HG03196 (cell line): ENCODE measurements around the gene NFE2L3.
"Not testable (repeated sequence)": the region's sequence is repeated elsewhere in the genome, so short reads cannot be mapped to it uniquely, and the experiment has no call there.

ENCODE experiments used
- ATAC-seq: cut with Tn5 transposase; IDR thresholded peaks from one replicate; pipeline ENCODE4 v1.9.1; 2021; ENCODE audit not compliant: unreplicated experiment

Gene NFE2L3, protein sequence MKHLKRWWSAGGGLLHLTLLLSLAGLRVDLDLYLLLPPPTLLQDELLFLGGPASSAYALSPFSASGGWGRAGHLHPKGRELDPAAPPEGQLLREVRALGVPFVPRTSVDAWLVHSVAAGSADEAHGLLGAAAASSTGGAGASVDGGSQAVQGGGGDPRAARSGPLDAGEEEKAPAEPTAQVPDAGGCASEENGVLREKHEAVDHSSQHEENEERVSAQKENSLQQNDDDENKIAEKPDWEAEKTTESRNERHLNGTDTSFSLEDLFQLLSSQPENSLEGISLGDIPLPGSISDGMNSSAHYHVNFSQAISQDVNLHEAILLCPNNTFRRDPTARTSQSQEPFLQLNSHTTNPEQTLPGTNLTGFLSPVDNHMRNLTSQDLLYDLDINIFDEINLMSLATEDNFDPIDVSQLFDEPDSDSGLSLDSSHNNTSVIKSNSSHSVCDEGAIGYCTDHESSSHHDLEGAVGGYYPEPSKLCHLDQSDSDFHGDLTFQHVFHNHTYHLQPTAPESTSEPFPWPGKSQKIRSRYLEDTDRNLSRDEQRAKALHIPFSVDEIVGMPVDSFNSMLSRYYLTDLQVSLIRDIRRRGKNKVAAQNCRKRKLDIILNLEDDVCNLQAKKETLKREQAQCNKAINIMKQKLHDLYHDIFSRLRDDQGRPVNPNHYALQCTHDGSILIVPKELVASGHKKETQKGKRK

GRCh38 chr7:26151953-26152781, at the start of gene NFE2L3:
Gene NFE2L3 (plus strand): TSS chr7:26152198. CDS start chr7:26152499, 301 bp downstream.
- ATAC-seq = peak; percentile 59

GRCh38 chr7:26103596-26103995, 48.4 kb upstream of the NFE2L3 start:
- no peak for ATAC-seq

DNA sequence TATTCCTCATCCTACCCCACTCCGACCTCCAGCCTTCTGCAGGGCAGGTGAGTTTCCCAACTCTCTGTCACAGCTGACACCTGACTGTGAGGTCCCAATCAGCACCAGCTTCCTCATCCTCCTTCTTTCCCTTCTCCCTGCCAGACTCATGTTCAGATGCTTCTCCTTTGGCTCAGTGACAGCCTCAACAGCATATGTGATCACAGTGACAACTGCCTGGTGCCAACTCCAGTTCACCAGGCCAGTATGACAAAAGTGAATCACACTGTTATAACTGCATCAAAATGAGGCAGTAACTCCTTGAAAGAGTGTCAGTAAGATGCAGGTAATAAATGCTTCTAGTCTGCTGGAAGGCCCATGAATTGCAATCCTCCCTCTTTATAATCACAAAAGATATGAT, 46.8 kb upstream of the NFE2L3 start:
- ATAC-seq = no peak

GRCh38 chr7:26105931-26106330, 46.1 kb upstream of the NFE2L3 start:
- no peak for ATAC-seq

GRCh38 chr7:26112203-26112740, 39.7 kb upstream of the NFE2L3 start:
- ATAC-seq = no peak

GRCh38 chr7:26115650-26116049, 36.3 kb upstream of the NFE2L3 start:
- no peak for ATAC-seq

- no peak for ATAC-seq
These were observed 34.7 kb upstream of the NFE2L3 start for GRCh38 chr7:26117142-26117807.

- ATAC-seq = no peak
These were observed 34.0 kb upstream of the NFE2L3 start for GRCh38 chr7:26117970-26118369.

DNA sequence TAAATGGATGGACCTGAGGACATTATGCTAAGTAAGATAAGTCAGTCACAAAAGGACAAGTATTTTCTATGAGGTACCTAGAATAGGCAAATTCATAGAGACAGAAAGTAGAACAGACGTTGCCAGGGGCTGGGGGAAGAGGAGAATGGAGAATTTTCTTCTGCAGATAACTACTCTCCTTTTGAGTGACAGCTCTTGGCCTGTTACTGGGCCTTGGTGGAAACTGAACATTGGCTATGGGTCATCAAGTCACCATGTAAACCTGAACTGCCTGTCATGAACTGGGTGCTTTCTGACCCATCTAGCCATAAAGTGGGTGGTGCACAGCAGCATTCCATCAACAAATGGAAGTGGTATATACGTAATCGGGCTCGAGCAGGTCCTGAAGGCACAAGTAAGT, 29.3 kb upstream of the NFE2L3 start:
- ATAC-seq = no peak

- ATAC-seq = not testable (repeated sequence)
These were observed 27.2 kb upstream of the NFE2L3 start for GRCh38 chr7:26124775-26125174.

- no peak for ATAC-seq
These were observed 24.6 kb upstream of the NFE2L3 start for GRCh38 chr7:26127411-26127810.

GRCh38 chr7:26131056-26131589, 20.9 kb upstream of the NFE2L3 start:
- no peak for ATAC-seq

GRCh38 chr7:26135076-26135475, 16.9 kb upstream of the NFE2L3 start:
- no peak for ATAC-seq

GRCh38 chr7:26135551-26135950, 16.4 kb upstream of the NFE2L3 start:
- ATAC-seq = no peak

DNA sequence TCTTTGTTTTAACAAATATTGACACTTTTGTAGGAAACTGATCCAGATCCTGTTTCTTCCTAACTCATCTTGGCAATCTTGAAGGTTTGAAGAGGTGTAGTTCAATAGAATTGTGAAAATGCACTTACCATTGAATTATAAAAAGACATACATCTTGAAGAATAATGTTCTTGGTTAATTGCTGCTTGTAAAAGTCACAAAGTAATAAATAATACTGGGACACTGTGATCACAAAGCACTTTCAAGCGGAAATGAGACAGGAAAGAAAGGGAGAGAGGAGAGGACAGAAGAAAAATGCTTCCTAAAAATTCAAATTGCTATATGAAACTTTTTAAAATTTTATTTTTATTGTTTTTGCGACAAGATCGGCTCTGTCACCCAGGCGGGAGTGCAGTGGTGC, 15.2 kb upstream of the NFE2L3 start:
- no peak for ATAC-seq

DNA sequence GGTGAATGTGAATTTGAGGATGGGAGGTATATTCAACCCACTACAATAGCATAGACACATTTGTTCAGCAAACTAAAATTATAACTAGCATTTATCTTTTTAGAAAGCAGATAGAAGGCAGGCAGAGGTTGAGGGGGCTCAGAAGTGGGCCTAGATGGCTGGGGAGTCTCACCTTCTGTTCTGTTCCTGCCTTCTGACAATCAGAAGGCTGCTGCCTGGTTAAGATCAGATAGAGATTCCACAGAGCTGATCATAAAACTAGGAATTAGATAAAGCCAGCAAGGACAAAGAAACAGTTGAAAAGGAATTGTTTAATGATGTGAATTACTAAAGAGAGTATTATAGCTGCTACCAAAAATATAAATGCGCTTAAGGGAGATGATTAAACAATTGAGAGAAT, 11.6 kb upstream of the NFE2L3 start:
- no peak for ATAC-seq

DNA sequence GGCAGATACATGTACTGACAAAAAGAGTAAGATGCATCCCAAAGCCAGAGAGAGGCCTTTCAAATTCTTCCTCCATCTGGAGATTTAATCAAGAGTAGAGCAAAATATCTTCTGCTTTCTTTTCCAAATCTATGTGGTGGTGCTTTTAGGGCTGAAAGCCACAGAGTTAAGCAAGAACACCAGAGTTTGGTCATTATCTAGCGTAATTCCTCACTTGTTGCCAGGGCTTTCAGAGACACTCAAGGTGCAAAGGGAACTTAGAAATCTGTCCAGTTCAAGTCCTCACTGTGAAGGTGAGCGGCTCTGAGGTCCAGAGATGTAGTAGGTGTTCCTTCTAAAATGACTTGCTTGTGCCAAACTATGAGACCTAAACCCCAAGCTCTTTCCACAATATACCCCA, 10.9 kb upstream of the NFE2L3 start:
- ATAC-seq = no peak

- ATAC-seq = no peak
These were observed 8.5 kb upstream of the NFE2L3 start for GRCh38 chr7:26143298-26144048.

DNA sequence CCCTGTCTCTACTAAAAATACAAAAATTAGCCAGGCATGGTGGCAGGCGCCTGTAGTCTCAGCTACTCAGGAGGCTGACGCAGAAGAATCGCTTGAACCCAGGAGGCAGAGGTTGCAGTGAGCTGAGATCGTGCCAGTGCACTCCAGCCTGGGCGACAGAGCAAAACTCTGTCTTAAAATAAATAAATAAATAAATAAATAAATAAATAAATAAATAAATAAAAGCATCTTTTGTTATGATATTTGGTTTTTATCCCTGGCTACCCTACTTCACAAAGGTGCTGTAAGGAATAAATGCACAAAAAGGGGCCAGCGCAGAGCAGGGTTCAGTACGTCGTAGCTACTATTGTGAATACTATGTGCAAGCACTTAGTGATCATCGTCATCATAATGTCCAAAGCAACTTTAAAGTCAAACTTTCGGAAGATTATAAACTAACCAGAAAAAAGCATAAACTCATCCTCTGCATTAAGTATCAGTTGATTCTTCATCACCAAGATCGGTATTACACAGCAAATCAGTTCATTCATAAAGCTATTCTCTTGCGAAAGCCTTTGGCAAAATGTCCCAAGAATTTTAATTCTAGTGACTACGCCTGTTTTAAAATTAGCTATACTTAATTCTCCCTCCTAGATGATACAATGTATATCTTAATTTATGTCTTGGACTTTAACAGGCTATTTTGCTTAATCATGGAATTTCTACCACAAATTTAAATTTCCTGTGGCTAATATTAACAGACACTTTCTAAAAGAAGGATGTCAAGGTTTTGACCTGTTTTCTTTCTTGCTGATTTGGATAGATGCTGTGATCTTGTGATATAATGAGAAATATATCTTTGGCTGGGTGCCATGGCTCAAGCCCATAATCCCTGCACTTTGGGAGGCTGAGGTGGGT, 7.6 kb upstream of the NFE2L3 start:
- no peak for ATAC-seq
